NB4 (cell line): ENCODE results near the gene DST.

Experiments used
- CTCF ChIP-seq: IDR thresholded peaks from one replicate; pipeline ENCODE4 v1.5.1; 2012; ENCODE audit warnings: low read depth, low read length
- MAX ChIP-seq: IDR thresholded peaks from 2 replicates; pipeline ENCODE4 v1.6.1; 2011; ENCODE audit warnings: low read depth, low read length
- MYC ChIP-seq: IDR thresholded peaks from 2 replicates; pipeline ENCODE4 v1.6.1; 2011; ENCODE audit warnings: low read depth, low read length
- POLR2A ChIP-seq: IDR thresholded peaks from 2 replicates; pipeline ENCODE4 v1.6.1; 2011; ENCODE audit warnings: mild to moderate bottlenecking; ENCODE audit not compliant: insufficient read length; ENCODE audit errors: extremely low read depth

- TF ChIP-seq POLR2A (no peak), CTCF (no peak), MAX (no peak), MYC (no peak)
These were observed 143.6 kb downstream of the DST start for GRCh38 chr6:56499095-56499494.
